SK-N-SH treated with all-trans-retinoic acid at 6 μM for 48 hours (cell line): ENCODE results near the gene RADIL.

ENCODE experiments used
- ATAC-seq: fragments of 200-7000 bp; cut with Tn5 transposase; 3 replicates; pipeline ENCODE4 v1.9.1; 2020; ENCODE audit warnings: mild to moderate bottlenecking, moderate library complexity
- ARNTL ChIP-seq: fragments of 450-650 bp; formaldehyde crosslinking; IDR thresholded peaks from 2 replicates; pipeline ENCODE4 v1.5.0; 2020; ENCODE audit warnings: low read depth, mild to moderate bottlenecking, moderate library complexity, borderline replicate concordance
- BACH2 ChIP-seq: fragments of 250-450 bp; sonication (Bioruptor Pico); IDR thresholded peaks from 2 replicates; pipeline ENCODE4 v1.9.0; 2021; ENCODE audit warnings: mild to moderate bottlenecking, borderline replicate concordance
- CREB5 ChIP-seq: fragments of 250-450 bp; sonication (Bioruptor Pico); IDR thresholded peaks from 2 replicates; pipeline ENCODE4 v1.5.1; 2020; ENCODE audit warnings: low read depth, mild to moderate bottlenecking, moderate library complexity
- CSDC2 ChIP-seq: fragments of 250-450 bp; sonication (Bioruptor Pico); IDR thresholded peaks from 2 replicates; pipeline ENCODE4 v1.5.0; 2020; ENCODE audit warnings: mild to moderate bottlenecking, moderate library complexity
- ESRRG ChIP-seq: fragments of 250-450 bp; sonication (Bioruptor Pico); IDR thresholded peaks from 2 replicates; pipeline ENCODE4 v1.6.1; 2021; ENCODE audit warnings: mild to moderate bottlenecking
- GLIS3 ChIP-seq: fragments of 250-450 bp; sonication (Bioruptor Pico); IDR thresholded peaks from 2 replicates; pipeline ENCODE4 v1.5.0; 2020; ENCODE audit warnings: mild to moderate bottlenecking, moderate library complexity
- ISL1 ChIP-seq: fragments of 250-450 bp; sonication (Bioruptor Pico); IDR thresholded peaks from 2 replicates; pipeline ENCODE4 v2.1.2; 2022; ENCODE audit warnings: mild to moderate bottlenecking, moderate library complexity
- OSR1 ChIP-seq: fragments of 250-450 bp; sonication (Bioruptor Pico); IDR thresholded peaks from 2 replicates; pipeline ENCODE4 v1.8.0; 2022; ENCODE audit warnings: moderate library complexity, mild to moderate bottlenecking, inconsistent platforms
- PATZ1 ChIP-seq: fragments of 250-450 bp; sonication (Bioruptor Pico); IDR thresholded peaks from 2 replicates; pipeline ENCODE4 v1.8.0; 2020; ENCODE audit warnings: mild to moderate bottlenecking, moderate library complexity, borderline replicate concordance
- POU6F1 ChIP-seq: fragments of 250-450 bp; sonication (Bioruptor Pico); IDR thresholded peaks from 2 replicates; pipeline ENCODE4 v1.8.0; 2021; ENCODE audit warnings: low read depth, mild to moderate bottlenecking, moderate library complexity, borderline replicate concordance
- PPARA ChIP-seq: fragments of 250-450 bp; sonication (Bioruptor Pico); IDR thresholded peaks from 2 replicates; pipeline ENCODE4 v1.5.0; 2020; ENCODE audit warnings: mild to moderate bottlenecking, borderline replicate concordance
- RARB ChIP-seq: fragments of 250-450 bp; sonication (Bioruptor Pico); IDR thresholded peaks from 2 replicates; pipeline ENCODE4 v1.8.0; 2021; ENCODE audit warnings: mild to moderate bottlenecking, moderate library complexity
- SNAI2 ChIP-seq: fragments of 250-450 bp; sonication (Bioruptor Pico); IDR thresholded peaks from 2 replicates; pipeline ENCODE4 v1.5.0; 2020; ENCODE audit warnings: mild to moderate bottlenecking, moderate library complexity
- TCF4 ChIP-seq: fragments of 250-450 bp; sonication (Bioruptor Pico); IDR thresholded peaks from 2 replicates; pipeline ENCODE4 v1.8.0; 2021; ENCODE audit warnings: mild to moderate bottlenecking, moderate library complexity, borderline replicate concordance
- TOX ChIP-seq: fragments of 250-450 bp; sonication (Bioruptor Pico); IDR thresholded peaks from 2 replicates; pipeline ENCODE4 v1.8.0; 2021; ENCODE audit warnings: mild to moderate bottlenecking, moderate library complexity, borderline replicate concordance
- TSHZ2 ChIP-seq: fragments of 250-450 bp; sonication (Bioruptor Pico); IDR thresholded peaks from 2 replicates; pipeline ENCODE4 v1.5.0; 2020; ENCODE audit warnings: mild to moderate bottlenecking, moderate library complexity
- ZC3H10 ChIP-seq: fragments of 250-450 bp; sonication (Bioruptor Pico); IDR thresholded peaks from 2 replicates; pipeline ENCODE4 v1.5.1; 2021; ENCODE audit warnings: mild to moderate bottlenecking, moderate library complexity
- ZFP3 ChIP-seq: fragments of 250-450 bp; sonication (Bioruptor Pico); IDR thresholded peaks from 2 replicates; pipeline ENCODE4 v1.5.0; 2020; ENCODE audit warnings: mild to moderate bottlenecking, moderate library complexity
- ZFP30 ChIP-seq: fragments of 450-650 bp; formaldehyde crosslinking; IDR thresholded peaks from 2 replicates; pipeline ENCODE4 v1.5.0; 2022; ENCODE audit warnings: mild to moderate bottlenecking, moderate library complexity
- ZNF565 ChIP-seq: fragments of 450-650 bp; formaldehyde crosslinking; conservative IDR thresholded peaks from 2 replicates; pipeline ENCODE4 v1.5.0; 2020; ENCODE audit warnings: low read depth, mild to moderate bottlenecking, moderate library complexity
- ZNF70 ChIP-seq: fragments of 450-650 bp; formaldehyde crosslinking; IDR thresholded peaks from 2 replicates; pipeline ENCODE4 v1.5.0; 2020; ENCODE audit warnings: mild to moderate bottlenecking, moderate library complexity
- ZNF8 ChIP-seq: fragments of 450-650 bp; formaldehyde crosslinking; IDR thresholded peaks from 2 replicates; pipeline ENCODE4 v1.5.0; 2020; ENCODE audit warnings: mild to moderate bottlenecking, moderate library complexity

The RADIL gene

GRCh38 chr7:4928445-4928844, 44.9 kb upstream of the RADIL start:
- no peak for ATAC-seq
- TF ChIP-seq BACH2 (CRISPR knock-in tag) (no peak), ISL1 (CRISPR knock-in tag) (no peak), TOX (no peak), TSHZ2 (no peak), CSDC2 (CRISPR knock-in tag) (no peak), SNAI2 (CRISPR knock-in tag) (no peak)

DNA sequence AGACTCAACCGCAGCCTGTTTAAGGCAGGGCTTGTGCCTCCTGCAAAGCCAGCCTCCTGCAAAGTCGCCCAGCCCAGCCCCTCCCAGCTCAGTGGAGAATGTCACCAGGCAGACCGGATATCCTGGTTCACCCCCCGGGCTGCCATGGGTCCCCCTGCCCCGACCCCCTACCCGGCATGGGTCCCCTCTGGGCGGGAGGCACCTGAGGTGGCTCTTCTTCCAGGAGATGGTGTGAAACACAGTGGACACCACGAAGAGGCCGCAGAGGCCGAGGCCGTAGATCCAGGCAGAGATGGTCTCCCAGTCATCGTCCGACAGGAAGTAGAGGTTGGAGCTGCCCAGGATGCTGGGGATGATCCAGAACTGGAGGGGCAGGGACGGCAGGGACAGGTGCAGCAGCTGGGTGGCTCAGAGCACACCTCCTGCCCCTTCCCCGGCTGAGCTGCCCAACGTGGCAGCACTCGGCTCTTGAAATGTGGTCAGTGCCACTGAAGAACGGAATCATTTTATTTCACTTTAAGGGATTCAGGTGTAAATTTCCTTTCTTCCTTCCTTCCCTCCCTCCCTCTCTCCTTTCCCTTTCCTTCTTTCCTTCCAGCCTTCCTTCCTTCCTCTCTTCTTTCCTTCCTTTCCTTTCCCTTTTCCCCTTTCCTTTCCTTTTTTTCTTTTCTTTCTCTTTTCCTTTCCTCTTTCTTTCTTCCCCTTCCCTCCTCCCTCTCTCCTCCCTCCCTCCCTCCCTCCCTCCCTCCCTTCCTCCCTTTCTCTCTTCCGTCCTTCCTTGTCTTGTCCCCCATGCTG, 36.7 kb upstream of the RADIL start:
- no peak; the same call in 2 of the 3 replicates for ATAC-seq
- TF ChIP-seq ZNF8 (no peak), ZC3H10 (no peak), ZFP3 (CRISPR knock-in tag) (no peak), ZFP30 (CRISPR knock-in tag) (no peak), ZNF565 (no peak), PPARA (CRISPR knock-in tag) (no peak), PATZ1 (CRISPR knock-in tag) (no peak), SNAI2 (CRISPR knock-in tag) (no peak), RARB (no peak), CREB5 (CRISPR knock-in tag) (no peak), ISL1 (CRISPR knock-in tag) (no peak), POU6F1 (CRISPR knock-in tag) (no peak), GLIS3 (CRISPR knock-in tag) (no peak)

- ATAC-seq = no peak
- no peak for TF ChIP-seq SNAI2 (CRISPR knock-in tag)
- TF ChIP-seq ZFP30 (CRISPR knock-in tag) = no peak
- no peak for TF ChIP-seq ZC3H10
- TF ChIP-seq TCF4 (CRISPR knock-in tag) = no peak
- TF ChIP-seq GLIS3 (CRISPR knock-in tag) = no peak
- TF ChIP-seq PATZ1 (CRISPR knock-in tag) = no peak
- TF ChIP-seq ZNF70 (CRISPR knock-in tag) = no peak
- no peak for TF ChIP-seq OSR1
- no peak for TF ChIP-seq ISL1 (CRISPR knock-in tag)
- no peak for TF ChIP-seq TSHZ2
- TF ChIP-seq ESRRG (CRISPR knock-in tag) = no peak
- no peak for TF ChIP-seq ARNTL (CRISPR knock-in tag)
- TF ChIP-seq BACH2 (CRISPR knock-in tag) = no peak
- TF ChIP-seq RARB = no peak
- no peak for TF ChIP-seq TOX
- no peak for TF ChIP-seq ZNF565
These were observed 32.6 kb upstream of the RADIL start for GRCh38 chr7:4916113-4916512.
